Spleen (tissue), 11 donors: ENCODE results near the gene CHRNA4. TPM values are rescaled to one million over a fixed set of nuclear protein-coding genes. Genes with fewer than 3 reads are reported as not detected.
A peak's percentile ranks its signal among the peaks of the same experiment; 100 is the strongest.

Experiments used
- DNase-seq: peaks from one replicate; pipeline ENCODE4 v3.0.0-alpha.2; 2020
- H3K27ac ChIP-seq, 8 donors: fragments of 200-600 bp; sonication (generic) in 7 of 8; 1 replicate in 4 of 8; 2 replicates in 4 of 8; pipeline versions ENCODE4 v1.5.0 to v1.8.0; 2016 to 2021; ENCODE audit warnings: inconsistent platforms in 4 of 8, mild to moderate bottlenecking in 4 of 8, moderate library complexity in 1 of 8
- H3K27me3 ChIP-seq, 7 donors: fragments of 200-600 bp; sonication (generic) in 6 of 7; replicated peaks in 1 of 7; 1 replicate in 4 of 7; 2 replicates in 3 of 7; pipeline versions ENCODE4 v1.5.0 to v1.8.0; 2016 to 2021; ENCODE audit warnings: inconsistent platforms in 3 of 7, mild to moderate bottlenecking in 1 of 7
- H3K36me3 ChIP-seq, 6 donors: fragments of 200-600 bp; sonication (generic) in 5 of 6; 1 replicate in 4 of 6; 2 replicates in 2 of 6; pipeline versions ENCODE4 v1.5.0 to v1.8.0; 2016 to 2021; ENCODE audit warnings: inconsistent platforms in 2 of 6
- H3K4me1 ChIP-seq, 6 donors: fragments of 200-600 bp; sonication (generic) in 5 of 6; 1 replicate in 3 of 6; 2 replicates in 3 of 6; pipeline versions ENCODE4 v1.5.0 to v1.8.0; 2016 to 2021; ENCODE audit warnings: inconsistent platforms in 3 of 6
- H3K4me3 ChIP-seq, 8 donors: fragments of 200-600 bp; sonication (generic) in 7 of 8; 1 replicate in 4 of 8; 2 replicates in 4 of 8; pipeline versions ENCODE4 v1.5.0 to v1.8.0; 2016 to 2021; ENCODE audit warnings: inconsistent platforms in 4 of 8, mild to moderate bottlenecking in 4 of 8, moderate library complexity in 2 of 8
- H3K9me3 ChIP-seq, 8 donors: fragments of 200-600 bp; sonication (generic) in 7 of 8; 1 replicate in 4 of 8; 2 replicates in 4 of 8; pipeline versions ENCODE4 v1.5.0 to v1.8.0; 2016 to 2021; ENCODE audit warnings: inconsistent platforms in 4 of 8
- CTCF ChIP-seq, 11 experiments: fragments of 200-600 bp in 7 of 11; fragments of 450-650 bp in 4 of 11; sonication (generic) in 4 of 11; IDR thresholded peaks in 8 of 11; conservative IDR thresholded peaks in 3 of 11; 1 replicate in 7 of 11; 2 replicates in 4 of 11; pipeline versions ENCODE4 v1.4.0 to v1.8.0; 2016 to 2021; ENCODE audit warnings: antibody characterized with exemption in 11 of 11, inconsistent platforms in 4 of 11, mild to moderate bottlenecking in 1 of 11
- POLR2A ChIP-seq, 3 donors: fragments of 450-650 bp; IDR thresholded peaks; one replicate each; pipeline ENCODE4 v1.5.1; 2017; ENCODE audit warnings: antibody characterized with exemption in 3 of 3, mild to moderate bottlenecking in 1 of 3
- POLR2AphosphoS5 ChIP-seq, 3 donors: sonication (generic); formaldehyde crosslinking; IDR thresholded peaks; one replicate each; pipeline ENCODE4 v1.5.1; 2017; ENCODE audit warnings: antibody characterized with exemption in 3 of 3
- WGBS, 5 donors: extraction: QIAGEN DNeasy Blood & Tissue Kit in 3 of 5; methylation state at CpG; one replicate each; pipeline versions ENCODE4 v1.1.5 to v1.1.7; 2013 to 2018; 5-methylcytosine and 5-hydroxymethylcytosine counted together
- intact Hi-C: fragments of 100-400 bp; cut with DNase I; formaldehyde crosslinking; loops from one replicate; pipeline ENCODE4 v1.15.0; 2023; ENCODE audit warnings: low total_unique reads
- polyA plus RNA-seq, 3 donors: library from polyadenylated mRNA; stranded (reverse); fragments of 200-250 nt; gene quantifications; one replicate each; pipeline ENCODE4 v1.2.1, GENCODE V29; 2013
- total RNA-seq, 7 donors: library from RNA; depleted of rRNA in 3 of 7; stranded (reverse); fragments of >200 nt in 3 of 7; fragmentation: NEBNext Ultra II Directional in 4 of 7; extraction: Animal tissue kit (Norgen Biotek cat#: 25700) in 4 of 7; gene quantifications; one replicate each; pipeline versions ENCODE4 v1.1.0 to v1.2.1, GENCODE V29; 2016 to 2021
- donor health status: healthy with polysubstance abuse.
- donor health status: DM: no; HTN: no; CAD: no; lungs with moderate emphysema.
- donor health status: DM: no; HTN: no; CAD: no.
- donor health status: Bipolar disorder and iron deficiency.
- donor health status: healthy.
- donor health status: DM: no; HTN: no; CAD: no.
- donor health status: DM: yes; HTN: yes; CAD: no.

Gene CHRNA4
- total and polyA plus RNA-seq, 10 donors = 0.15 to 13.8 (median 1.3) TPM; not detected in 1

GRCh38 chr20:63312690-63313348 lies 48.3 kb downstream of the CHRNA4 start:
- intact Hi-C loops = loop anchor here (5.0 kb wide), 1 partner anchor 69 kb away; no protein-coding TSS in a partner anchor
- DNase-seq = peak; percentile 36

GRCh38 chr20:63312273-63312672 lies 48.9 kb downstream of the CHRNA4 start:
- H3K36me3 ChIP-seq = no peaks in the 10 kb centered on the region
- TF ChIP-seq CTCF (IDR thresholded peaks at IDR 0.05 in 8 of 11, conservative IDR thresholded peaks at IDR 0.05 in 3 of 11) = no peak
- TF ChIP-seq POLR2AphosphoS5 (IDR thresholded peaks at IDR 0.05) = no peak
- TF ChIP-seq POLR2A (IDR thresholded peaks at IDR 0.05) = no peak
- intact Hi-C loops = loop anchor here (5.0 kb wide), 1 partner anchor 70 kb away; no protein-coding TSS in a partner anchor
- no peak overlapping the region for H3K27ac ChIP-seq
- no peak for DNase-seq
- no peaks in the 10 kb centered on the region for H3K9me3 ChIP-seq
- peaks cover 0 to 84% (median 11%) of the 10 kb centered on the region in 7 donors for H3K27me3 ChIP-seq
- peaks cover 0 to 49% (median 18%) of the 10 kb centered on the region in 6 donors for H3K4me1 ChIP-seq
- H3K4me3 ChIP-seq = no peak overlapping the region
- 54 to 82% (median 68%) methylated on average over 3 to 9 of the region's 9 CpGs for WGBS, 5 donors

More at GRCh38 chr20:63312690-63313348, 48.3 kb downstream of the CHRNA4 start:
- no peaks in the 10 kb centered on the region for H3K9me3 ChIP-seq
- TF ChIP-seq POLR2A (IDR thresholded peaks at IDR 0.05) (no peak), POLR2AphosphoS5 (IDR thresholded peaks at IDR 0.05) (no peak), CTCF (IDR thresholded peaks at IDR 0.05 in 8 of 11, conservative IDR thresholded peaks at IDR 0.05 in 3 of 11) (no peak)
- 85 to 97% (median 88%) methylated on average over 6 to 22 of the region's 22 CpGs for WGBS, 5 donors
- no peak overlapping the region for H3K27ac ChIP-seq
- no peaks in the 10 kb centered on the region for H3K36me3 ChIP-seq
- peaks cover 0 to 49% (median 19%) of the 10 kb centered on the region in 6 donors for H3K4me1 ChIP-seq
- peaks cover 0 to 78% (median 6%) of the 10 kb centered on the region in 7 donors for H3K27me3 ChIP-seq
- no peak overlapping the region for H3K4me3 ChIP-seq

- Histone ChIP-seq H3K27me3 (peaks cover 0 to 88% (median 16%) of the 10 kb centered on the region in 7 donors), H3K4me1 (peaks cover 0 to 45% (median 16%) of the 10 kb centered on the region in 6 donors), H3K36me3 (no peaks in the 10 kb centered on the region), H3K9me3 (no peaks in the 10 kb centered on the region), H3K4me3 (no peak overlapping the region), H3K27ac (no peak overlapping the region)
- no peak for DNase-seq
- no peak for TF ChIP-seq POLR2A (IDR thresholded peaks at IDR 0.05)
- TF ChIP-seq CTCF (IDR thresholded peaks at IDR 0.05 in 8 of 11, conservative IDR thresholded peaks at IDR 0.05 in 3 of 11) = no peak
- TF ChIP-seq POLR2AphosphoS5 (IDR thresholded peaks at IDR 0.05) = no peak
- intact Hi-C loops = loop anchor here (5.0 kb wide), 1 partner anchor 70 kb away; no protein-coding TSS in a partner anchor
- 52 to 75% (median 68%) methylated on average over 14 to 18 of the region's 18 CpGs for WGBS, 5 donors
Measured at GRCh38 chr20:63311833-63312243, 49.3 kb downstream of the CHRNA4 start.

- Histone ChIP-seq H3K9me3 (no peaks in the 10 kb centered on the region), H3K27ac (no peak overlapping the region), H3K36me3 (no peaks in the 10 kb centered on the region), H3K4me1 (peaks cover 0 to 40% (median 13%) of the 10 kb centered on the region in 6 donors), H3K27me3 (peaks cover 0 to 89% (median 20%) of the 10 kb centered on the region in 7 donors), H3K4me3 (no peak overlapping the region)
- intact Hi-C loops = loop anchor here (5.0 kb wide), 1 partner anchor 71 kb away; no protein-coding TSS in a partner anchor
- 76 to 86% (median 84%) methylated on average over 8 to 29 of the region's 29 CpGs for WGBS, 5 donors
- no peak for DNase-seq
- TF ChIP-seq POLR2A (IDR thresholded peaks at IDR 0.05) = no peak
- TF ChIP-seq POLR2AphosphoS5 (IDR thresholded peaks at IDR 0.05) = no peak
- TF ChIP-seq CTCF (IDR thresholded peaks at IDR 0.05 in 8 of 11, conservative IDR thresholded peaks at IDR 0.05 in 3 of 11) = no peak
Measured at GRCh38 chr20:63311186-63311832, 49.8 kb downstream of the CHRNA4 start.
